ENCODE results near the gene TIGIT.
"Not testable (repeated sequence)": the region's sequence is repeated elsewhere in the genome, so short reads cannot be mapped to it uniquely, and the experiment has no call there.

The TIGIT gene

GRCh38 chr3:114293838-114294535 is at the start of gene TIGIT:
TSS of gene TIGIT (plus strand) at chr3:114294028. CDS start at chr3:114294062, 34 bp downstream.
- no peak for DNase-seq

GRCh38 chr3:114252954-114253353 is 40.9 kb upstream of the TIGIT start:
- no peak for DNase-seq

GRCh38 chr3:114253505-114253904 is 40.3 kb upstream of the TIGIT start:
- DNase-seq: no peak

- no peak for DNase-seq
Observed at GRCh38 chr3:114259566-114259965, 34.3 kb upstream of the TIGIT start.

- DNase-seq: no peak
Observed at GRCh38 chr3:114260152-114260551, 33.7 kb upstream of the TIGIT start.

- no peak for DNase-seq
Observed at GRCh38 chr3:114270019-114270418, 23.8 kb upstream of the TIGIT start.

GRCh38 chr3:114272271-114272670 is 21.6 kb upstream of the TIGIT start:
- no peak for DNase-seq

GRCh38 chr3:114274929-114275328 is 18.9 kb upstream of the TIGIT start:
- DNase-seq: no peak

- not testable (repeated sequence) for DNase-seq
Observed at GRCh38 chr3:114276856-114277255, 17.0 kb upstream of the TIGIT start.

- no peak for DNase-seq
Observed at GRCh38 chr3:114284644-114285043, 9.2 kb upstream of the TIGIT start.

GRCh38 chr3:114285648-114286230 is 8.1 kb upstream of the TIGIT start:
- no peak for DNase-seq

GRCh38 chr3:114286266-114286665 is 7.6 kb upstream of the TIGIT start:
- DNase-seq: no peak

- peak in 1 of 2 experiments; percentile 40 for DNase-seq
Observed at GRCh38 chr3:114290911-114291901, 2.6 kb upstream of the TIGIT start.

GRCh38 chr3:114294940-114295480 is 1.2 kb downstream of the TIGIT start:
- DNase-seq: no peak

- DNase-seq: no peak
Observed at GRCh38 chr3:114295946-114296345, 2.1 kb downstream of the TIGIT start.

GRCh38 chr3:114299421-114299820 is 5.6 kb downstream of the TIGIT start:
- peak in 1 of 2 experiments; percentile 37 for DNase-seq

GRCh38 chr3:114299941-114300624 is 6.3 kb downstream of the TIGIT start:
- DNase-seq: no peak

GRCh38 chr3:114307222-114307830 is 13.5 kb downstream of the TIGIT start:
- no peak for DNase-seq

GRCh38 chr3:114307832-114308231 is 14.0 kb downstream of the TIGIT start:
- DNase-seq: no peak

- no peak for DNase-seq
Observed at GRCh38 chr3:114308377-114308776, 14.5 kb downstream of the TIGIT start.

GRCh38 chr3:114308830-114309229 is 15.0 kb downstream of the TIGIT start:
- no peak for DNase-seq

GRCh38 chr3:114310695-114311094 is 16.9 kb downstream of the TIGIT start:
- no peak for DNase-seq
